ENCODE results near the gene HSPB6. TPM values are rescaled to one million over a fixed set of nuclear protein-coding genes. Genes with fewer than 3 reads are reported as not detected.

HSPB6 gene
- total RNA-seq, 1 experiment from 2014 or later: 0.07 TPM

DNA sequence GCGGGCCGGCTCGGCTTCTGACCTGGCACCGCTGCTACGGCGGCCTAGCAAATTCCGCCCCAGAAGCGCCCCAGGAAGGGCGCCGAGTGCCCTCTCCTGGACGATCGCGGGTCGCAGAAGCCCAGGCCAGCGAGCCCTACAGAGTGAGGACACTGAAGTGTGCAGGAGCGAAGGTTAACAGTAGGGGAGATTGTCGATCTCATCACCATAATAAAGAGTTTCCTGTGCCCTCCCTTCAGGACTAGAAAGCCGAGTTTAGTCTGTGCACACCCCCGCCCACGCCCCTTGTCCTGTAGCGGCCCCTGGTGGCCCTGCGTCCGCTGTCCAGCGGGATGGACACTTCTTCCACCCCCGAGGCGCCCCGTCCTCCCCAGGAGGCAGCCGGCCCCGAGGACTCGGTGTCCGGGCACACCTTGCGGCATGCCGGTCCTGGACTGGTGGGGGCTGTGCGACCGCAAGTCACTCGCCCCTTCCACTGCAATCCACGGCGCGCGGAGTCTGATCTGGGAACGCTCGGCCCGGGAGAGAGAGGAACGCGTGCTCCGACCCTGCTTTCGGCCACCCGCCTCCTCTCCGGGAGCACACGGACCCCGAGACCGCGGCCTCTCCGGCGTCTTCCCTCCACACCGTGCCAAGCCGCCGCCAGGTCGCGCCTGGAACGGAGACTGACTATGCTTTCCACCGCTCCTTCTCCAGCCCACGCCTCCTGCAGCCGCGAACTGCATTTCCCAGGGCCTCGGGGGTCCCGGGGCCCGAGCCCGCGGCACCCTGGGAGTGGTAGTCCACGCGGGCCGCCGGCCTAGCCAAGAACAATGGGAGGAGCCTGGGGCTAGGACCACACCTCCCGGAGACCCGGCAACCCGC is 39.8 kb downstream of the HSPB6 start:
- DNase-seq (ENCODE audit: low spot score): peak; percentile 88

DNA sequence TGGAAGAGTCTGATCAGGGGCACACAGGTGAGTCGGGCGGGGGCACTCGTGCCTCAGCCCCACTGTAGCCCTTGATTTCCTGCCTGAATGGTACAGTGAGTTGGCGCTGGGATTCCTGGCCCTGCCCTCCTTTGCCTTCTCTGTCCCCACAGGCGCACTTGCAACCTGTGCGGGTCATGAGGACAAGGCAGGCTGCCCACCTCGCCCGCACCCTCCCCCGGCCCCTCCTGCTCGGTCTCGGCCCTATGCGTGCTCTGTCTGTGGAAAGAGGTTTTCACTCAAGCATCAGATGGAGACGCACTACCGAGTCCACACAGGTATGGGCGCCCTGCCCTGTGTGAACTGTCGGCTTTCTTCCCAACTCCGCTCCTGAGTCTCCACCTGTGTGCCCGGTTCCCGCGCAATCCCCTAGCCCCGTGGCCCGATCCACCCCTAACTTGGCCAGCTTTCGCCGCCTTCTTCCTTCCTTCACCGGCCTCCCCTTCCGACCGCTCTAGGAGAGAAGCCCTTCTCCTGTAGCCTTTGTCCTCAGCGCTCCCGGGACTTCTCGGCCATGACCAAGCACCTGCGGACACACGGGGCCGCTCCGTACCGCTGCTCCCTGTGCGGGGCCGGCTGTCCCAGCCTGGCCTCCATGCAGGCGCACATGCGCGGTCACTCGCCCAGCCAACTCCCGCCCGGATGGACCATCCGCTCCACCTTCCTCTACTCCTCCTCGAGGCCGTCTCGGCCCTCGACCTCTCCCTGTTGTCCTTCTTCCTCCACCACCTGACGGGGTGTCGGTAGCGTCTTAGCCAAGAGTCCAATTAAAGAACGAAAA is 40.6 kb downstream of the HSPB6 start:
- DNase-seq (ENCODE audit: low spot score): no peak

DNA sequence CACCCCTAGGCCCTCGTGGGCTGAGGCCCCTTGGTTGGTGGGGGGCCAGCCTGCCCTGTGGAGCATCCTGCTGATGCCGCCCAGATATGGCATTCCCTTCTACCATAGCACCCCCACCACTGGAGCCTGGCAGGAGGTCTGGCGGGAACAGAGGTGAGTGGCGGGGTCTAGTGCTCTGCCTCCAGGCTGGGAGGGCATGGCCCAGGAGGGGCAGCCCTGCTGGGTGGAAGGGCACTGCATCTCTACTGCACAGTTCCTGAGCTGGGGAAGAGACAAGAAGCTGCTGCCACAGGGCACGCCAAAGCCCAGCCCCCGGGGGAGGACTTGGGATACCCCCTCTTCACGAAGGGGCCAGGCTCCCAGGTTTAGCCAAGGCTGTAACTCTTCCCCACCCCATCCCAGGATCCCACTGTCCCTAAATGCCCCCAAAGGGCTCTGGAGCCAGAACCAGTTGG is 41.4 kb downstream of the HSPB6 start:
- no peak for DNase-seq (ENCODE audit: low spot score)

DNA sequence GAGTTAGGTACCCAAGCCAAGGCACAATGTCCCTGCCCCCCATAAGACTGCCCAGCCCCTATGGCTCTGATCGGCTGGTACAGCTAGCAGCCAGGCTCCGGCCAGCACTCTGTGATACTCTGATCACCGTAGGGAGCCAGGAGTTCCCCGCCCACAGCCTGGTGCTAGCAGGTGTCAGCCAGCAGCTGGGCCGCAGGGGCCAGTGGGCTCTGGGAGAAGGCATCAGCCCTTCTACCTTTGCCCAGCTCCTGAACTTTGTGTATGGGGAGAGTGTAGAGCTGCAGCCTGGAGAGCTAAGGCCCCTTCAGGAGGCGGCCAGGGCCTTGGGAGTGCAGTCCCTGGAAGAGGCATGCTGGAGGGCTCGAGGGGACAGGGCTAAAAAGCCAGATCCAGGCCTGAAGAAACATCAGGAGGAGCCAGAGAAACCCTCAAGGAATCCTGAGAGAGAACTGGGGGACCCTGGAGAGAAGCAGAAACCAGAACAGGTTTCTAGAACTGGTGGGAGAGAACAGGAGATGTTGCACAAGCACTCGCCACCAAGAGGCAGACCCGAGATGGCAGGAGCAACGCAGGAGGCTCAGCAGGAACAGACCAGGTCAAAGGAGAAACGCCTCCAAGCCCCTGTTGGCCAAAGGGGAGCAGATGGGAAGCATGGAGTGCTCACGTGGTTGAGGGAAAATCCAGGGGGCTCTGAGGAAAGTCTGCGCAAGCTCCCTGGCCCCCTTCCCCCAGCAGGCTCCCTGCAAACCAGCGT is 42.1 kb downstream of the HSPB6 start:
- DNase-seq (ENCODE audit: low spot score): no peak

DNA sequence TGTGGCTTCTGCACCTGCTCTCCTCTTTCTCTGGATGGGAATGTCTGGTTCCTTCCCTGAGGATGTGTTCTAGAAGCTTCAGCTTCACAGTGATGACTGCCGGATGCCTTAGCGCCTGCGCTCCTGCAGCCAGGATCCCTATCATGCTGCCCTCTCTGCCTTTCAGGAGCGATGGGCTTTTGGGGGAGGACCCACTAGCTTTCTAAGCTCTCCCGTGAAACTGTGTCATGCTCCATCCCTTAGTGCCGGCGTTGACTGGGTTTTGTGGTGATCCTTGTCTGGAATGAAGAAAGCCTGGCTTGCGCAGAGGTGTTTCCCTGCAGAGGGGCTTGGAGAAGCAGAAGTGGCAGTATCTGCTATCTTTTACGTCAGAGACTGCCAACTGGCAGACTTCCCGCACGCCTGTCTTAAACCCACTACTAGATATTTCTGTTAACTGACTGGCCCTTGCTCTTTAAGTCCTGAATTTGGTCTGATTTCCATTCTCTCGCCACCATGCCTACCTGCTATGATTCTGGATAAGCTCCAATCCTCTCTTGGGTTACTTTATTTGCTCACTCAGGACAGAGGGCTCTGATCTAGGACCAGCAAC is 42.8 kb downstream of the HSPB6 start:
- DNase-seq (ENCODE audit: low spot score): no peak

DNA sequence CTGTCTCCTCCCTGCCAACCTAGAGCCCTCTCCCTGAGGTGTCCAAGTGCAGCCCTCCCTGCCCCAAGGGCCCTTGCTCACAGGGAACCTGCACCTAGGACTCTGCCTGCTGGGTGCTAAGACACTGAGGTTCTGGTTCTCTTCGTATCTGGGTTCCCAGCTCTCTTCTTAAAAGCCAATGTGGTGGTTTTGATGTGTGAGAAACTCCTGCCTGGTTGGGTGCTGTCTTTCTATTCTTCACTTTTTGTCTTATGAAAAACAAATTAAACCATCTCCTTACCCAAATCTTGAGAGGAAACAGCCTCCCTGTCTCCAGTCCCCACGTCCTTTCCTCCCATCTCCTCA is 43.4 kb downstream of the HSPB6 start:
- no peak for DNase-seq (ENCODE audit: low spot score)

DNA sequence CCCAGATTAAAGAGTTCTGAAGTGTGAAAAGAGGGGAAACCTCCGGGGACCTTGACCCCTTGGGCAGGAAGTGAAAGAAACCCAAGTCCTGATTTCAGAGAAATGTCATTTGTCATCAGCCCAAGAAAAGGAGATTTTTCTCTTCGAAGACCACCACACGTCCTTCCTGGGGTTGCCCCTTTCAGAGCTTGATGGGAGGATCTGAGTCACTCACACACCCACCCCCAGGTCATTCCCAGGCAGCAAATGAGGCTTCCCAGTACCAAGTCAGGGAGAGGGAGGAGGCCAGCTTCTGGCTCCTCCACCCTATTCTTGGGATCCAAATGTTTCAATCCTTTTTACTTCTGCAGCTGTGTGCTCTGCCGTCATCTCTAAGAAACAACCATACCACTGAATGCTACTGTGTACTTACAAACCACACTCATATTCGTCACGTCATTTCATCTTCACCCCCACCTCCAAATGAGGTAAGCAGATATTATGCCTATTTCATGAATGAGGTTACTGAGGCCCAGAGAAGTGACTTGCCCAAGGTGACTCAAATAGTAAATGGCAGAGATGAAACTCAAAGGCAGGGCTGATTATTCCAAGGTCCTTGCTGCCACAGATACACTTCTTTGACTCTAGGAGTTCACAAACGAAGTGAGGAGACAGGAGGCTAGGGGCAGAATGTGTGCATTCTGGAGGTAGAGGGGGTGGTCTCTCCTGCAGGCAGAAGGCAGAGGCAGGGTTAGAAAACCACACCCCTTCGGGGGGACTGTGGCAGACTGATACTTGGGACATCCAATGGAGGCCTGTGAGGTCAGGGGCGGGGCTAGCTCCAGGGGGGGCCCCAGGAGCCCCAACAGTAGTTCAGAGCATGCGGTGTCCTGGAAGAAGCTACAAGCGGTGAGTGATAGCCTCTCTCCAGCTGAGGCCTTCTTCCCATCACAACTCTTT is 44.0 kb downstream of the HSPB6 start:
- no peak for DNase-seq (ENCODE audit: low spot score)

DNA sequence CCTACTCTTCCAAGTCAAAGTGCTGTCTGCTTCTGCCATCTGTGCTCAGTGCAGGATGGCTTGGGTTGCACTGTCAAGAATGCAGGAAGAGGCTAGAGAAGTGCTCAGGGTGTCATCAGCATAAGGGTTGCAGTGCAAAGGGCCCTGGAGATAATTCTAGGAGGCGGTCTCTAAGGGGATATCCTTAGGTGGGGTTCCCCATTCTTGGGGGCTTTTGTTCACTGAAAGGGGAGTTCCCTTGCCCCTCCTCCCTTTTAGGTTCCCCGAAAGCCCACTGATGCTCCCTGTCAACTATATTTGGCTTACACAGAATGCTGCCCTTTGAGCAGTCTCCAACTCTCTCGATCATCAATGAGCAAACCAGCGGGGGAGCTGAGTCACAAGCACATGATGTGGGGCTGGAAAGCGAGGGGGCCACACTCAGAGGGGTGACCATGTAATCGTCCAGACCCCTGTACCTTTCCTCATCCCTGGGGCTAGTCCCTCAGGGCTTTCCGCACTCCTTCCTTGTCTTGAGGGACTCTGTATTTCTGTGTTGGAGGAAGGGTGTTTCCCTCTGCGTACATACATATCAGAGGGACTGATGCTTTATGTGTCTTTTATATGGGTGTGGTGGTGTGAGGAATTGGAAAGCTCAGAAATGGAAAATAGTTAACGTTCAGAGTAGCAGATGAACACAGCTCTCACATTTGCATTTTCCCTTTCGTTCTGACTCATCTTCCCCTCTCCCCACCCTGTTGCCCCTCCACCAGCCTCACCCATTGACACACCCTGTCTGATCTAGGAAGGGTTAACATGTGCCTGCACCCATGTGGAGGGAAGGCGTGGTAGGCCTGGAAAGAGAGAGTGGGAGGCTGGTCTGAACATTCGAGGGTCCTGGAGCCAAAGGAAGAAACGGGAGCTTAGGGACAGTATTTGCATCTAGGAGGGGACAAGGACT is 45.8 kb downstream of the HSPB6 start:
- no peak for DNase-seq (ENCODE audit: low spot score)

DNA sequence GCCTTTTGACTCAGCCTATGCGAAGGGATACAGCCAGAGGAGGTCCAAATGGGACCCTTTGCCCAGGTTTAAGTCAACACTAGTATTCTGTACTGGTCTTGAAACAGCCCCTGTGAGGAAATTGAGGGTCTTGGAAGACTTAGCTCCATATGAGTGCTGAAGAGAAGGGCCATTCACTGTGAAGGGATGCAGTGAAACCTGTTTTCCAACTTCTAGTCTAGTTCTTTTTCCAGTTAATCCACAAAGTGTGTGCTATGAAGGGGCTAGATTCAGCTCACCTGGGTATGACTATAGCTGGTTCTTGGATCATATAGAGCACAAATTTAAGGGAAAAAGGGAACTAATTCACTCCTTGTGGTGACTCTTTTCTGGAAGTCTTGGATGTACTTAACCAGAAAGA is 48.4 kb downstream of the HSPB6 start:
- no peak for DNase-seq (ENCODE audit: low spot score)

Other genes starting within 250 kb of the HSPB6 start
- gene DMKN, start 243.4 kb downstream of the HSPB6 start, total RNA-seq (2014; rRNA removed; shearing (Covaris generic)): 4.0 and 4.4 TPM in 2 replicates
- not detected in 2 replicates for gene SBSN, start 228.7 kb downstream of the HSPB6 start, total RNA-seq (2014; rRNA removed; shearing (Covaris generic))
- not detected in 2 replicates for gene GAPDHS, start 223.6 kb downstream of the HSPB6 start, total RNA-seq (2014; rRNA removed; shearing (Covaris generic))
- gene TMEM147, start 211.4 kb downstream of the HSPB6 start, total RNA-seq (2014; rRNA removed; shearing (Covaris generic)): 167 and 204 TPM in 2 replicates
- not detected in 2 replicates for gene ATP4A, start 193.4 kb downstream of the HSPB6 start, total RNA-seq (2014; rRNA removed; shearing (Covaris generic))
- not detected in 2 replicates for gene PMIS2, start 170.9 kb downstream of the HSPB6 start, total RNA-seq (2014; rRNA removed; shearing (Covaris generic))
- 17.6 and 18.9 TPM in 2 replicates for gene HAUS5, start 144.3 kb downstream of the HSPB6 start, total RNA-seq (2014; rRNA removed; shearing (Covaris generic))
- 105 and 110 TPM in 2 replicates for gene RBM42, start 128.0 kb downstream of the HSPB6 start, total RNA-seq (2014; rRNA removed; shearing (Covaris generic))
- gene ETV2, start 115.3 kb downstream of the HSPB6 start, total RNA-seq (2014; rRNA removed; shearing (Covaris generic)): 0.12 and 1.4 TPM in 2 replicates
- 483 and 1,012 TPM in 2 replicates for gene COX6B1, start 108.7 kb downstream of the HSPB6 start, total RNA-seq (2014; rRNA removed; shearing (Covaris generic))
- 0.17 TPM in 1 of 2 replicates, not detected in the other for gene UPK1A, start 90.5 kb downstream of the HSPB6 start, total RNA-seq (2014; rRNA removed; shearing (Covaris generic))
- not detected in 2 replicates for gene ZBTB32, start 52.5 kb downstream of the HSPB6 start, total RNA-seq (2014; rRNA removed; shearing (Covaris generic))
- 8.0 and 9.6 TPM in 2 replicates for gene KMT2B, start 39.0 kb downstream of the HSPB6 start, total RNA-seq (2014; rRNA removed; shearing (Covaris generic))
- gene IGFLR1, start 14.6 kb downstream of the HSPB6 start, total RNA-seq (2014; rRNA removed; shearing (Covaris generic)): 5.3 and 22.0 TPM in 2 replicates
- 6.9 and 18.0 TPM in 2 replicates for gene U2AF1L4, start 11.6 kb downstream of the HSPB6 start, total RNA-seq (2014; rRNA removed; shearing (Covaris generic))
- gene PSENEN, start 11.4 kb downstream of the HSPB6 start, total RNA-seq (2014; rRNA removed; shearing (Covaris generic)): 37.1 and 40.9 TPM in 2 replicates
- gene LIN37, start 8.5 kb downstream of the HSPB6 start, total RNA-seq (2014; rRNA removed; shearing (Covaris generic)): 13.8 and 16.4 TPM in 2 replicates
- gene PROSER3, start 1.1 kb upstream of the HSPB6 start, total RNA-seq (2014; rRNA removed; shearing (Covaris generic)): 5.7 and 7.0 TPM in 2 replicates
- 2.8 and 7.8 TPM in 2 replicates for gene ARHGAP33, start 18.5 kb upstream of the HSPB6 start, total RNA-seq (2014; rRNA removed; shearing (Covaris generic))
- gene PRODH2, start 55.8 kb upstream of the HSPB6 start, total RNA-seq (2014; rRNA removed; shearing (Covaris generic)): not detected in 2 replicates
- gene NPHS1, start 95.5 kb upstream of the HSPB6 start, total RNA-seq (2014; rRNA removed; shearing (Covaris generic)): not detected in 2 replicates
- 0.62 and 0.83 TPM in 2 replicates for gene KIRREL2, start 99.9 kb upstream of the HSPB6 start, total RNA-seq (2014; rRNA removed; shearing (Covaris generic))
- 39.8 and 52.5 TPM in 2 replicates for gene APLP1, start 111.5 kb upstream of the HSPB6 start, total RNA-seq (2014; rRNA removed; shearing (Covaris generic))
- gene NFKBID, start 143.5 kb upstream of the HSPB6 start, total RNA-seq (2014; rRNA removed; shearing (Covaris generic)): 1.7 and 2.3 TPM in 2 replicates
- gene HCST, start 145.5 kb upstream of the HSPB6 start, total RNA-seq (2014; rRNA removed; shearing (Covaris generic)): 0.69 TPM in 1 of 2 replicates, not detected in the other
- not detected in 2 replicates for gene TYROBP, start 151.3 kb upstream of the HSPB6 start, total RNA-seq (2014; rRNA removed; shearing (Covaris generic))
- 4.6 and 8.2 TPM in 2 replicates for gene LRFN3, start 179.3 kb upstream of the HSPB6 start, total RNA-seq (2014; rRNA removed; shearing (Covaris generic))
- gene SDHAF1, start 238.2 kb upstream of the HSPB6 start, total RNA-seq (2014; rRNA removed; shearing (Covaris generic)): 20.4 and 24.6 TPM in 2 replicates

Measured in A172 (cell line).